Measurements from ENCODE around the gene EXOC3. TPM values are rescaled to one million over a fixed set of nuclear protein-coding genes. Genes with fewer than 3 reads are reported as not detected.

The EXOC3 gene
- total RNA-seq, 1 experiment from 2014 or later: 55.0 TPM

GRCh38 chr5:419970-420369, 23.0 kb upstream of the EXOC3 start:
- in situ Hi-C loops (cut with HindIII; ENCODE audit: low pct_unique_long_range_greater_than_20kb, low sequenced_read_pairs): no loop called here
- POLR2A ChIA-PET: no interaction called here
- CTCF ChIA-PET: no interaction called here

GRCh38 chr5:420632-421286, 22.2 kb upstream of the EXOC3 start:
- no TSS peak for BruUV-seq (replicated peaks)
- Histone ChIP-seq H3K27ac (ENCODE audit: low read length) (no peak overlapping the region), H3K9me3 (ENCODE audit: control insufficient read depth, insufficient read depth, low read depth, low read length) (no peaks in the 10 kb centered on the region), H3K27me3 (ENCODE audit: control insufficient read depth, insufficient read depth, low read length) (no peaks in the 10 kb centered on the region), H3K36me3 (ENCODE audit: control insufficient read depth, insufficient read depth, low read length) (no peaks in the 10 kb centered on the region), H3K4me1 (ENCODE audit: control insufficient read depth, insufficient read depth, low read length) (no peaks in the 10 kb centered on the region), H3K4me3 (ENCODE audit: low read depth in 2 of 2, low read length in 2 of 2) (no peak overlapping the region)
- TF ChIP-seq SIN3A (IDR thresholded peaks at IDR 0.05; ENCODE audit: borderline replicate concordance, insufficient read depth, low read depth, low read length) (no peak), REST (IDR thresholded peaks at IDR 0.05; ENCODE audit: insufficient read depth in 1 of 2, low read depth in 2 of 2, low read length in 1 of 2) (no peak), TCF7L2 (IDR thresholded peaks at IDR 0.05; ENCODE audit: low read depth, low read length) (no peak), POLR2AphosphoS5 (IDR thresholded peaks at IDR 0.05; ENCODE audit: low read depth, low read length) (no peak), CTCF (IDR thresholded peaks at IDR 0.05) (no peak)
- DNase-seq (ENCODE audit: low read depth, low spot score) (no peak), ATAC-seq (no peak)
- in situ Hi-C loops (cut with HindIII; ENCODE audit: low pct_unique_long_range_greater_than_20kb, low sequenced_read_pairs) (no loop called here), intact Hi-C loops (cut with micrococcal nuclease; ENCODE audit: unreplicated experiment) (no loop called here)
- POLR2A ChIA-PET: no interaction called here
- CTCF ChIA-PET: no interaction called here

More at GRCh38 chr5:419970-420369, 23.0 kb upstream of the EXOC3 start:
- no peak overlapping the region for H3K27ac ChIP-seq (ENCODE audit: low read length)
- DNase-seq (ENCODE audit: low read depth, low spot score) (no peak), ATAC-seq (no peak)
- no peak for TF ChIP-seq REST (IDR thresholded peaks at IDR 0.05; ENCODE audit: insufficient read depth in 1 of 2, low read depth in 2 of 2, low read length in 1 of 2)
- no peak for TF ChIP-seq SIN3A (IDR thresholded peaks at IDR 0.05; ENCODE audit: borderline replicate concordance, insufficient read depth, low read depth, low read length)
- TF ChIP-seq POLR2AphosphoS5 (IDR thresholded peaks at IDR 0.05; ENCODE audit: low read depth, low read length): no peak
- TF ChIP-seq TCF7L2 (IDR thresholded peaks at IDR 0.05; ENCODE audit: low read depth, low read length): no peak
- no peak for TF ChIP-seq CTCF (IDR thresholded peaks at IDR 0.05)
- BruUV-seq (replicated peaks): no TSS peak
- intact Hi-C loops (cut with micrococcal nuclease; ENCODE audit: unreplicated experiment): no loop called here
- no peaks in the 10 kb centered on the region for H3K9me3 ChIP-seq (ENCODE audit: control insufficient read depth, insufficient read depth, low read depth, low read length)
- H3K36me3 ChIP-seq (ENCODE audit: control insufficient read depth, insufficient read depth, low read length): no peaks in the 10 kb centered on the region
- no peak overlapping the region for H3K4me3 ChIP-seq (ENCODE audit: low read depth in 2 of 2, low read length in 2 of 2)
- no peaks in the 10 kb centered on the region for H3K4me1 ChIP-seq (ENCODE audit: control insufficient read depth, insufficient read depth, low read length)
- H3K27me3 ChIP-seq (ENCODE audit: control insufficient read depth, insufficient read depth, low read length): no peaks in the 10 kb centered on the region
